ENCODE measurements around the gene EIF4A3. TPM values are rescaled to one million over a fixed set of nuclear protein-coding genes. Genes with fewer than 3 reads are reported as not detected.
A peak's percentile ranks its signal among the peaks of the same experiment; 100 is the strongest.

EIF4A3 gene
- total and polyA plus RNA-seq, 9 of the 15 experiments (the other 6 are each of a cell fraction or from before 2014, with no cell fraction given), result 62.7 to 171 (median 127) TPM

- 18% methylated on average over 19 of the region's 20 CpGs for WGBS (ENCODE audit: insufficient coverage, low coverage, missing lambda C conversion rate)
- Histone ChIP-seq H3K9me1 (ENCODE audit: control insufficient read depth, insufficient read depth, low read length) (no peaks in the 10 kb centered on the region), H3K9ac (ENCODE audit: insufficient read depth in 1 of 2, low read depth in 2 of 2, low read length in 2 of 2) (no peak overlapping the region), H4K20me1 (replicated peaks; ENCODE audit: control insufficient read depth, insufficient read depth, low read length) (no peaks in the 10 kb centered on the region), H2AFZ (ENCODE audit: low read depth, low read length) (no peak overlapping the region), H3K27me3 (ENCODE audit: control insufficient read depth in 2 of 2, insufficient read depth in 2 of 2, low read length in 2 of 2) (peaks cover 75 to 98% of the 10 kb centered on the region in 2 experiments), H3K36me3 (ENCODE audit: control insufficient read depth, insufficient read depth, low read length) (no peaks in the 10 kb centered on the region), H3K9me3 (replicated peaks; ENCODE audit: control insufficient read depth, insufficient read depth, low read depth, low read length) (no peaks in the 10 kb centered on the region; the same call in 1 of the 2 replicates), H3K27ac (ENCODE audit: extremely low read depth, low read depth, low read length) (no peak overlapping the region), H3K4me2 (ENCODE audit: insufficient read depth, low read length) (no peak overlapping the region), H3K4me1 (replicated peaks in 1 of 2; ENCODE audit: control insufficient read depth in 2 of 2, insufficient read depth in 2 of 2, low read length in 2 of 2) (peaks cover 0 to 26% of the 10 kb centered on the region in 2 experiments; a peak in 3 of 5 replicates), H3K79me2 (ENCODE audit: control insufficient read depth, insufficient read depth, low read length) (no peaks in the 10 kb centered on the region), H3K4me3 (no peak overlapping the region)
- TF ChIP-seq CEBPZ (IDR thresholded peaks at IDR 0.05; ENCODE audit: borderline replicate concordance, low read depth, low read length), result no peak
- peak; percentile 3; the same call in 1 of the 2 replicates for TF ChIP-seq EZH2 (IDR thresholded peaks at IDR 0.05; ENCODE audit: borderline replicate concordance, low read depth, low read length)
- no peak for TF ChIP-seq ATF6 (CRISPR knock-in tag; IDR thresholded peaks at IDR 0.05)
- FAIRE-seq (no peak), DNase-seq (ENCODE audit: extremely low read depth in 1 of 4, low spot score in 3 of 4) (no peak), ATAC-seq (peak; percentile 37)
- POLR2A ChIA-PET, result interaction anchor here (0.5 to 1.3 kb wide), 8 partner anchors 9 to 352 kb away, joined by 3 to 5 read pairs (median 4); partner anchors contain the start of gene CBX4
- CTCF ChIA-PET (ENCODE audit: low intra/inter-chr PET ratio), result no interaction called here
- BruUV-seq (replicated peaks), result no TSS peak
- intact Hi-C loops (cut with micrococcal nuclease), result loop anchor here (5.0 kb wide), 1 partner anchor 109 kb away; no protein-coding TSS in a partner anchor
- in situ Hi-C loops (cut with MboI), result loop anchor here (10.0 kb wide), 1 partner anchor 794 kb away; no protein-coding TSS in a partner anchor
Measured at GRCh38 chr17:80191192-80191591, 44.3 kb upstream of the EIF4A3 start.
